Limb (tissue), 2 donors: Measurements from ENCODE around the gene SULF2.

Experiments used
- DNase-seq, 2 donors: peaks; one replicate each; pipeline ENCODE4 v3.0.0-alpha.2; 2016; ENCODE audit errors: extremely low spot score in 2 of 2

Gene SULF2

DNA sequence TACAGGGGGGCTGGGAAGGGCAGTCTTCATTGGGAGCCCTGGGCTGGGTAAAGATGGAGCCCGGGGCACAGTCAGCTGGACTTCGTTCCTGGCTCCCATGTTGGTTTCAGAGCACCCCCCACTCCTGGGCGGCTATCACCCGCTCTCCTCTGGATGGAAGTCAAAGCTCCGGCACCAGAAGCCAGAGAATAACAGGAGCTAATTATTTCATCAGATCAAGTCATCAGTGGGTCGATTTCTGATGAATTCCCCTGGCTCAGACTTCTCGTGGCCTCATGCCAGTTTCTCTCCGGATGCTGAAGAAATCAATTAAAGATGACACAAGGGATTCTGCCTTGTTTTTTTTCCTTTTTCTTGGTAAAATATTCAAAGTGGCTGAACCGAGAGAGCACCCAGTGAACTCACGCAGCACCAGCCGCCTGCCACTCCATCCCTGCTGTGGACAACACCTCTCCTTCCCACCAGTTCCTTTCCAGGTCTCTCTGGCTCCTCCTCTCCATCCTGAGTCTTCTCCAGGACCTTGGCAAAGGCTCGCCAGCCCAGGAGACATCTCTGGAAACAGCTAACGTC, 22.5 kb downstream of the SULF2 start:
- no peak for DNase-seq

DNA sequence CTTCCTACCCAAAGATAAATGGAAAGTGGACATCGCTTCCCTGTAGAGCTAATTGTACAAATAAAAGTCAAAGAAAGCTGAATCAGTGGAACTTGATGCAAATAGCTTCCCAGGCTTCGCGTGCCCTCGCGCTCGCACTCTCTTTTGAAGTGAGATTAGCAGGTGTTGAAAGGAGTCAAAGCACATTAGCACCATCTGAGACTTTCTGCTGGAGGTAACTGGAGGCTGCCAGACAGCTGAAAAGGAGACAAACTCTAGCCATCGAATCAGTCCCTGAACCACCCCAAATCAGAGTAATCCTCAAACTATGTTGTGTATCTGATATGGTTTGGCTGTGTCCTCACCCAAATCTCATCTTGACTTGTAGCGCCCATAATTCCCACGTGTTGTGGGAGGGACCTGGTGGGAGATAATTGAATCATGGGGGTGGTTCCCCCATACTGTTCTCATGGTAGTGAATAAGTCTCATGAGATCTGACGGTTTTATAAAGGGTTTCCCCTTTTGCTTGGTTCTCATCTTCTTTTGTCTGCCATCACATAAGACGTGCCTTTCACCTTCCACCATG, 23.7 kb downstream of the SULF2 start:
- no peak for DNase-seq

DNA sequence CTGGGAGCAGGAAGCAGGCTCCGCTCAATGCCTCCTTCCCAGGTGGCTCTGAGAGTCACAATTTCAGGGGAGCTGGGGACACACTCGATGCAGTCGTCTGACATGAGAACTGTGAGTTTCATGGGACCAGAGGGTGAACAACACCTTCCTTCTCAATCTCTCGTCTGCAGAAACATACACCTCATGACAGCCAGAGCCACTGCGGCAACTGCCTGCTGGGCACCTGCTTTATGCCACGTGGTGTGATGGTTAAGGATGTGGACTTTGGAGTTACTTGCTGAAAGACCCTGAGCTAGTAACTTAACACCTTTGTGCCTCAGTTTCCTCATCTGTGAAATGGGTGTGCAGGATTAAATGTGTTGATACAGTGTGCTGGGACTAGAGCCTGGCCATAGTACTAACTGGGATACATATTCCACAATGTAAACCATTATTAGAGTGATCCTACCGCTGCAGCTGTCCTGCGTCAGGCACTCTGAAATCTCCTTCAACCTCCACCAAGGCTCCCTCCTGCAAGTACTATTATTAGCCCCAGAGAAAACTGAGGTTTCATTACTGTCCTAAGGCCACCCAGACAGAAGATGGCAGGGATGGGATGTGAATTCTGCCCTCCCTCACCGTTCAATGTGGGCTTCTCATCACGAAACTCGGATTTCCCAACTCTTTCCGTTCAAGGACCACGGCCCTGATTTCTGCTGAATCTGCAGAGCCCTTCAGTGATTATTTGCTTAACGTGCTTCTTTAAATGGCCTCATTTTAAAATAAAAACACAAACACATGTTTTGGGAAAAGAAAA, 24.4 kb downstream of the SULF2 start:
- no peak for DNase-seq

- DNase-seq, result no peak
Measured at GRCh38 chr20:47758517-47759450, 26.5 kb downstream of the SULF2 start.

DNA sequence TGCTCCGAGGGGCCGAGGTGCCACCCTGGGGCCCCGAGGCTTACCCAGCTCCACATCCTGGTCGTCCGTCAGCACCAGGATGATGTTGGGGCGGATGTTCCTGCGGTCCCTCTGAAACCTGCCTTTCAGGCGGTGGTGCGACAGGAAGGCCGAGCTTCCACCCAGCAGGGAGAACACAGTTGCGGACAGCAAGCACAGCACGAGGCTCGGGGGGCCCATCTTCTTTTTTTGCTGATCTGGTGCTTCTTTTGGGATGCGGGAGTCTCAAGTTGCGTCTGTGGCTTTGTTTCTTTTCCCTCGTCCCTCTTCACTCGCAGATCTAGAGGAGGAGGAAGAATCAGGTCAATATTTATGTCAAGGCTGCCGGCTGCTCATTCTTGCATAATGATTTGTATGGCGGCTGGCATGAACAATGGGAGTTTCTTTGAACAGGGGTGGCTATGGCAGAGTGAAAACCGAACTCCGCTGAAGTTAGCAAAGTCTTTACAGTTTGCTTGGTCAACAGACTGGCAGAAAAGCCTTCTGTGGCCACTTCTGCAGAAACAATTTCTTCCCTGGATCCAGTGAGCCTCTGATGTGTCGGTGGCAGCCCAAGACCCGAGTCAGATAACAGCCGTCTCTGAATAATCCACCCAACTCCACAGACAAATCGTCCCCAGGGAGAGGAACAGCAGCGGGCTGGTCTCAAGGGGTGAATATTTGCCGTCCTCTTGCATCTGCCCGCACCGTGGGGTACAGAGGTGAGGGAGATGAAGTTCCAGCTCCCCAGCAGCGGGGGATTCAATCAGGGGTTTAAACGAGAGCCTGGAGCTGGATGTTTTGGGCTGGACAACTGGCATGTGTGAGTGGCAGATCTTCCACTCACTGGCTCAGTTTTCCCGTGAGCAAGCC, 27.9 kb downstream of the SULF2 start:
- DNase-seq, result no peak

DNA sequence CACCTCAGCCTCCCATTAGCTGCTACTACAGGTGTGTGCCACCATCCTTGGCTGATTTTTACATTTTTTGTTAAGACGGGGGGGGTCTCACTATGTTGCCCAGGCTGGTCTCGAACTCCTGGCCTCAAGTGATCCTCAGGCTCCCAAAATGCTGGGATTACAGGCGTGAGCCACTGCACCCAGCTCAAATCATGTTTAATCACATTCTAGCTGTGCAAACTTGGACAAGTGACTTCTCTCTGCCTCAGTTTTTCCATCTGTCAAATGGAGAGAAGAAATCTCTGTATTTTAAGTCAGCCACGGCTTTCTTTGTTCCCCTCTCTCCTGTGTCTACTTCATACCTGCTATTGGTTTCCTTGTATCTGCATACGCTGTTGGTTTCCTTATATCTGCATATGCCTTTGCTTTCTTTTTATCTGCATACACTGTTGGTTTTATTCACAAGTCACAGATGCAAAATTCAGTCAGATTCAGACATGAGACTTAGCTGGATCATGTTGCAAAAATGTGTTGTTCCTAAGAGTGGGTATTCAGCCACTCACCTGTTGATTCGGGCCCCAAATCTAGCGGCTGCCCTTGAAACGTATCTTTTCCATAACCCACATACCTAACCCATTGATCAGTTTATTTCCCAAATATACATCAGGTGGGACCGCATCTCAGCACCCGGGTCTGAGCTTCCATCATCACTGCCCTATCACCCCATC, 30.2 kb downstream of the SULF2 start:
- no peak for DNase-seq

DNA sequence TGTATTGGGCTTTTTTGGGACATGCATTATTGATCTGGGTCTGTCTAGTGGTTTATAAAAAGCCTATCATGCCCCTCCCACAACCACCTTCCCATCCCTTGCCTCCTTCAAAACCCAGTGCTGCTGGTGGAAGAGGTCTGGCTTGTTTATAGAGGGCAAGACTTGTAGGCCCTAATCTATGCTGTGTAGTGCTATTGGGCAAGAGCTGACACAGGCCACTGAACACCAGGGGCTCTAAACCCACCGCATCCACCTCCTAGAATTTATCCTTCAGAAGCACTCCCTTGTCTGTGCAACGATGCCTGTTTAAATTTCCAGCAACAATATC, 30.9 kb downstream of the SULF2 start:
- no peak for DNase-seq

GRCh38 chr20:47753576-47754387, 31.5 kb downstream of the SULF2 start:
- DNase-seq, result no peak

GRCh38 chr20:47751449-47751848, 33.8 kb downstream of the SULF2 start:
- DNase-seq, result no peak

- DNase-seq, result peak; percentile 61 to 64
Measured at GRCh38 chr20:47749339-47749738, 35.9 kb downstream of the SULF2 start.

- no peak for DNase-seq
Measured at GRCh38 chr20:47748823-47749222, 36.5 kb downstream of the SULF2 start.

GRCh38 chr20:47748069-47748468, 37.2 kb downstream of the SULF2 start:
- no peak for DNase-seq

DNA sequence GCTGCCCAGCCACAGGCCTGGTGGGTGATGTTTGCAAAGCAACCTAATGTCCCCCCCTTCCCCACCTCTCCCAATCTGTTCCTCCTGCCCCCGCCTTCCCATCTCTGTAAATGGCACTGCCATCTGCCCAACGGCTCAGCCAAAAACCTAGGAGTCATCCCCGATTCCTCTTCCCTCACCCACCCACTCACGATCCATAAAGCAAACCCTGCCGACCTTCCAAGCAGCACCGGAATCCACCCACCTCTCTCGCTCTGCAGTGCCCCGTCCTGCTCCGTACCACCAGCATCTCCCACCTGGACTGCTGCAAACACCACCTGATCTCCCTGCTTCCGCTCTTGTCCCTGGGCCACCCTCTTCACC, 37.6 kb downstream of the SULF2 start:
- DNase-seq, result no peak

- DNase-seq, result no peak
Measured at GRCh38 chr20:47744803-47745202, 40.5 kb downstream of the SULF2 start.

- no peak for DNase-seq
Measured at GRCh38 chr20:47743671-47744070, 41.6 kb downstream of the SULF2 start.

- DNase-seq, result peak; percentile 51 to 60
Measured at GRCh38 chr20:47741669-47742608, 43.3 kb downstream of the SULF2 start.

GRCh38 chr20:47740862-47741184, 44.5 kb downstream of the SULF2 start:
- DNase-seq, result no peak

DNA sequence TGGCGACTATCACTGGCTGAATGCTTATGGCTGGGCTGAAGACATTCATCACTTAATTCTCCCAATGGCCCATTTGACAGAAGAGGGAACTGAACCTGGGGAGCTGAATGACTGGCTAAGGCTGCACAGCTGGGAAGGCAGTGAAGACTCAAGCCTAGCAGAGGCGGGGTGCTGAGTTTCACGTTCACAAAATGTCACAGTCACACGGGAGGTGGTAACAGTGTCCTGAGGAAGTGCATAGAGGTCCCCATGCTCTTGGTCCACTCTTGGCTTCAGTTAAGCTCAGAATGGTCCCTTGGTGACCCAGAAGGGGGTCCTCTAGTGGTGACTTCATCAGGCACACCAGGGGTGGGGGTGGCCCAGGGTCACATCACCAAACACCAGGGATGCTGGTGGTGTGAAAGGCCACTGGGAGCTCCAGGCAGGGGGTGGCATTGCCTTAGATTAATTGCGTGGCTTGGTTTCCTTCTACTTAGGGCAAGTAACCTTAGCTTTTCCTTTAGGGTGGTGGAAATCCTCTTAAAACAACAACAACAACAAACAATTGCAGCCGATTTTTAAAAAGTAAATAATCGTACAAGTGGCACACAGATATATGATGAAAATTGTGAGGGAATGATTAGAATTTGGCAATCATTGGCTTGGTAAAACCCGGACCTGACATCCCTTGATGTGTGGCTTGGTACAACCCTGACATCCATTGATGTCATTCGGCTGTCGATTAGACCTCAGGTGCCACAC, 45.0 kb downstream of the SULF2 start:
- DNase-seq, result no peak
